Measurements from ENCODE around the gene CAPN11.
"Not testable (repeated sequence)": the region's sequence is repeated elsewhere in the genome, so short reads cannot be mapped to it uniquely, and the experiment has no call there.

CAPN11 gene

GRCh38 chr6:44157152-44157521, 1.5 kb upstream of the CAPN11 start:
- DNase-seq: no peak

GRCh38 chr6:44161997-44162338, 3.3 kb downstream of the CAPN11 start:
- no peak for DNase-seq

GRCh38 chr6:44162876-44163625, 4.4 kb downstream of the CAPN11 start:
- DNase-seq: no peak

GRCh38 chr6:44166116-44166515, 7.5 kb downstream of the CAPN11 start:
- DNase-seq: no peak

GRCh38 chr6:44166591-44167184, 8.1 kb downstream of the CAPN11 start:
- DNase-seq: no peak

GRCh38 chr6:44167567-44167966, 8.9 kb downstream of the CAPN11 start:
- DNase-seq: no peak

- DNase-seq: no peak
These were observed 10.5 kb downstream of the CAPN11 start for GRCh38 chr6:44169154-44169553.

GRCh38 chr6:44169886-44170570, 11.4 kb downstream of the CAPN11 start:
- DNase-seq: no peak

- DNase-seq: no peak
These were observed 13.4 kb downstream of the CAPN11 start for GRCh38 chr6:44171899-44172546.

GRCh38 chr6:44172731-44173500, 14.3 kb downstream of the CAPN11 start:
- peak; percentile 73 for DNase-seq

- DNase-seq: no peak
These were observed 17.6 kb downstream of the CAPN11 start for GRCh38 chr6:44176130-44176761.

GRCh38 chr6:44176762-44177509, 18.3 kb downstream of the CAPN11 start:
- no peak for DNase-seq

GRCh38 chr6:44177691-44178423, 19.2 kb downstream of the CAPN11 start:
- DNase-seq: no peak

GRCh38 chr6:44178424-44179071, 19.9 kb downstream of the CAPN11 start:
- no peak for DNase-seq

GRCh38 chr6:44179072-44179536, 20.5 kb downstream of the CAPN11 start:
- no peak for DNase-seq

- DNase-seq: no peak
These were observed 21.0 kb downstream of the CAPN11 start for GRCh38 chr6:44179648-44180047.

- no peak for DNase-seq
These were observed 21.8 kb downstream of the CAPN11 start for GRCh38 chr6:44180406-44180805.

- DNase-seq: no peak
These were observed 22.3 kb downstream of the CAPN11 start for GRCh38 chr6:44180886-44181285.

GRCh38 chr6:44181784-44182183, 23.2 kb downstream of the CAPN11 start:
- DNase-seq: not testable (repeated sequence)

GRCh38 chr6:44182911-44183390, 24.3 kb downstream of the CAPN11 start:
- no peak for DNase-seq
